ENCODE data around the gene PHLPP1. TPM values are rescaled to one million over a fixed set of nuclear protein-coding genes. Genes with fewer than 3 reads are reported as not detected.

PHLPP1 gene
- total RNA-seq, 4 donors from 2014 or later: 6.3 to 18.0 (median 10.4) TPM

GRCh38 chr18:62897153-62897552 lies 181.8 kb downstream of the PHLPP1 start:
- no peak for DNase-seq (ENCODE audit: low spot score)

GRCh38 chr18:62898359-62898758 lies 183.0 kb downstream of the PHLPP1 start:
- TF ChIP-seq CTCF (IDR thresholded peaks at IDR 0.05): no peak
- DNase-seq (ENCODE audit: low spot score) (no peak), ATAC-seq (ENCODE audit: low FRiP score) (no peak)

More at GRCh38 chr18:62897153-62897552, 181.8 kb downstream of the PHLPP1 start:
- no peak for TF ChIP-seq CTCF (IDR thresholded peaks at IDR 0.05)
- no peak for ATAC-seq (ENCODE audit: low FRiP score)

GRCh38 chr18:62899534-62899933 lies 184.2 kb downstream of the PHLPP1 start:
- no peak for TF ChIP-seq CTCF (IDR thresholded peaks at IDR 0.05)
- no peak for ATAC-seq (ENCODE audit: low FRiP score)
- no peak for DNase-seq (ENCODE audit: low spot score)

- no peak for TF ChIP-seq CTCF (IDR thresholded peaks at IDR 0.05)
- DNase-seq (ENCODE audit: low spot score) (no peak), ATAC-seq (ENCODE audit: low FRiP score) (no peak)
These were observed 185.0 kb downstream of the PHLPP1 start for GRCh38 chr18:62900132-62900883.

- TF ChIP-seq CTCF (IDR thresholded peaks at IDR 0.05): no peak
- DNase-seq (ENCODE audit: low spot score) (no peak), ATAC-seq (ENCODE audit: low FRiP score) (no peak)
These were observed 187.4 kb downstream of the PHLPP1 start for GRCh38 chr18:62902776-62903175.

GRCh38 chr18:62904396-62905285 lies 189.3 kb downstream of the PHLPP1 start:
- DNase-seq (ENCODE audit: low spot score) (no peak), ATAC-seq (ENCODE audit: low FRiP score) (no peak)
- TF ChIP-seq CTCF (IDR thresholded peaks at IDR 0.05): no peak
